ENCODE data around the gene LDLRAP1.
"Not testable (repeated sequence)": the region's sequence is repeated elsewhere in the genome, so short reads cannot be mapped to it uniquely, and the experiment has no call there.

LDLRAP1 gene

GRCh38 chr1:25577134-25577920, 33.9 kb downstream of the LDLRAP1 start:
- no peak for DNase-seq (ENCODE audit: low read depth)

- no peak for DNase-seq (ENCODE audit: low read depth)
Measured at GRCh38 chr1:25579292-25580252, 36.2 kb downstream of the LDLRAP1 start.

GRCh38 chr1:25580927-25581326, 37.5 kb downstream of the LDLRAP1 start:
- DNase-seq (ENCODE audit: low read depth) = no peak

- no peak for DNase-seq (ENCODE audit: low read depth)
Measured at GRCh38 chr1:25581764-25582163, 38.4 kb downstream of the LDLRAP1 start.

- DNase-seq (ENCODE audit: low read depth) = no peak
Measured at GRCh38 chr1:25583519-25584370, 40.3 kb downstream of the LDLRAP1 start.

GRCh38 chr1:25586181-25586588, 42.8 kb downstream of the LDLRAP1 start:
- DNase-seq (ENCODE audit: low read depth) = no peak

GRCh38 chr1:25587290-25587689, 43.9 kb downstream of the LDLRAP1 start:
- DNase-seq (ENCODE audit: low read depth) = no peak

GRCh38 chr1:25588224-25588623, 44.8 kb downstream of the LDLRAP1 start:
- not testable (repeated sequence) for DNase-seq (ENCODE audit: low read depth)

GRCh38 chr1:25588786-25589185, 45.4 kb downstream of the LDLRAP1 start:
- DNase-seq (ENCODE audit: low read depth) = not testable (repeated sequence)

GRCh38 chr1:25590096-25590824, 46.9 kb downstream of the LDLRAP1 start:
- DNase-seq (ENCODE audit: low read depth) = no peak

GRCh38 chr1:25593861-25594260, 50.5 kb downstream of the LDLRAP1 start:
- DNase-seq (ENCODE audit: low read depth) = no peak

GRCh38 chr1:25594971-25595370, 51.6 kb downstream of the LDLRAP1 start:
- DNase-seq (ENCODE audit: low read depth) = no peak

GRCh38 chr1:25596641-25597040, 53.2 kb downstream of the LDLRAP1 start:
- DNase-seq (ENCODE audit: low read depth) = not testable (repeated sequence)

GRCh38 chr1:25598879-25599278, 55.5 kb downstream of the LDLRAP1 start:
- no peak for DNase-seq (ENCODE audit: low read depth)

GRCh38 chr1:25599969-25600610, 56.7 kb downstream of the LDLRAP1 start:
- DNase-seq (ENCODE audit: low read depth) = no peak

- not testable (repeated sequence) for DNase-seq (ENCODE audit: low read depth)
Measured at GRCh38 chr1:25600971-25601699, 57.7 kb downstream of the LDLRAP1 start.

GRCh38 chr1:25603779-25604538, 60.6 kb downstream of the LDLRAP1 start:
- DNase-seq (ENCODE audit: low read depth) = not testable (repeated sequence)

GRCh38 chr1:25607123-25607522, 63.7 kb downstream of the LDLRAP1 start:
- no peak for DNase-seq (ENCODE audit: low read depth)

- DNase-seq (ENCODE audit: low read depth) = peak; percentile 86
Measured at GRCh38 chr1:25608488-25609178, 65.2 kb downstream of the LDLRAP1 start.
